Measurements from ENCODE around the gene NINJ2.

NINJ2 gene

GRCh38 chr12:678747-679712 lies 15.8 kb upstream of the NINJ2 start:
- in situ Hi-C loops (cut with HindIII; ENCODE audit: low pct_ligation_motif_present, low pct_unique_long_range_greater_than_20kb, low sequenced_read_pairs) = no loop called here
- DNase-seq = no peak

- in situ Hi-C loops (cut with HindIII; ENCODE audit: low pct_ligation_motif_present, low pct_unique_long_range_greater_than_20kb, low sequenced_read_pairs) = no loop called here
- DNase-seq = no peak
Measured at GRCh38 chr12:675562-675961, 12.3 kb upstream of the NINJ2 start.

GRCh38 chr12:674272-674781 lies 11.1 kb upstream of the NINJ2 start:
- no peak for DNase-seq
- in situ Hi-C loops (cut with HindIII; ENCODE audit: low pct_ligation_motif_present, low pct_unique_long_range_greater_than_20kb, low sequenced_read_pairs) = no loop called here

GRCh38 chr12:673849-674248 lies 10.6 kb upstream of the NINJ2 start:
- DNase-seq = no peak
- in situ Hi-C loops (cut with HindIII; ENCODE audit: low pct_ligation_motif_present, low pct_unique_long_range_greater_than_20kb, low sequenced_read_pairs) = no loop called here

DNA sequence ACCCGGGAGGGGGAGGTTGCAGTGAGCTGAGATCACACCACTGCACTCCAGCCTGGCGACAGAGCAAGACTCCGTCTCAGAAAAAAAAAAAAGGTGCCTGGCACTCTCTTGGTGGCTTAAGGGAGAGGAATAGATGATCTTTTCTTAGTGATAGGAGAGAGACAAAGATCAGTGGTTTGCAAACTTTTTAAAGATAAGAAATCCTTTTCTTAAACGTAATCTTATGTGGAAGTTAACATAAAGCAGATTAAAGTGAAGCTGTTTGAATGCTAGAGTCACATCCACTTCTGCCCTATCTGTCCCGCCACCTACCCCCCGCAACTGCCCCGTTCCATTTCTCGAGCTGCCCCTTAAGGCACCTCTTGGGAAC lies 6.3 kb upstream of the NINJ2 start:
- no peak for DNase-seq
- in situ Hi-C loops (cut with HindIII; ENCODE audit: low pct_ligation_motif_present, low pct_unique_long_range_greater_than_20kb, low sequenced_read_pairs) = no loop called here

- no peak for DNase-seq
- in situ Hi-C loops (cut with HindIII; ENCODE audit: low pct_ligation_motif_present, low pct_unique_long_range_greater_than_20kb, low sequenced_read_pairs) = no loop called here
Measured at GRCh38 chr12:668090-668481, 4.8 kb upstream of the NINJ2 start.

DNA sequence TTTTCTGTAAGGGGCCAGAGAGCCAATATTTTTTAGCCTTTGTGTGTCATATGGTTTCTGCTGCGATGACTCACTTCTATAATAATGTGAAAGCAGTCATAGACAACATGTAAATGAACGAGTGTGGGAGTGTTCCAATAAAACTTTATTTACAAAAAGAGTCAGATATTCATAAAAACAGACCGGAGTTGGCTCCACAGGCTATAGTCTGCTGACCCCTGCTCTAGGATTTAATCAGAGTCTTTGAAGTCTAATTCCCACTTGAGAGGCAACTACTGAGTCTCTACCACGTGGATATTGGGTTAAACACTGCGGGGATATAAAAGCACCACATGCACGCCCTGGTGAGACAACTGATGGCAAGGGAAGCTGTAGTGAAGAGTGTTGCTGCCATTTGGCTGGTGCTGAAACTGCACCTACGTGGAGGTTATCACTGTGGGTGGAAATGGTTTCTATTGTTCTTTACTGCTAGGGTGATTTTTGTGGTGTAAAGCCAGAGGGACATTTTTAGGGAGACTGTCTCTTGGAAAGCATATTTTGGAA lies 3.6 kb upstream of the NINJ2 start:
- in situ Hi-C loops (cut with HindIII; ENCODE audit: low pct_ligation_motif_present, low pct_unique_long_range_greater_than_20kb, low sequenced_read_pairs) = no loop called here
- no peak for DNase-seq

- in situ Hi-C loops (cut with HindIII; ENCODE audit: low pct_ligation_motif_present, low pct_unique_long_range_greater_than_20kb, low sequenced_read_pairs) = no loop called here
- DNase-seq = no peak
Measured at GRCh38 chr12:666066-666465, 2.8 kb upstream of the NINJ2 start.

DNA sequence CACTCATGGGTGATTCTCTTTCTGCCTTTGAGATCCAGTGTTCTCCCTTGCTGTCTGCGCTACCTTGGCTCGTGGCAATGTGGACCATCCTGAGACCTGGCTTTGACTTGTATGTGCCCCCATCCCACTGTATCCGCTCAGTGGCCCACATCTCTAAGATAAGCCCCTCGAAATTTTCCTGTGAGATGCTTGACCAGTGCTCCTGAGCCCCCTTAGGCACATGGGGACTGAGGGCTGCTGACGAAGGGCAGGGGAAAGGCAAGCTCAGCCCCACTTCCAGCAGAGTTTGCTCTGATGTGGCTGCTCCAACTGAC lies 1.5 kb upstream of the NINJ2 start:
- DNase-seq = no peak
- in situ Hi-C loops (cut with HindIII; ENCODE audit: low pct_ligation_motif_present, low pct_unique_long_range_greater_than_20kb, low sequenced_read_pairs) = no loop called here

DNA sequence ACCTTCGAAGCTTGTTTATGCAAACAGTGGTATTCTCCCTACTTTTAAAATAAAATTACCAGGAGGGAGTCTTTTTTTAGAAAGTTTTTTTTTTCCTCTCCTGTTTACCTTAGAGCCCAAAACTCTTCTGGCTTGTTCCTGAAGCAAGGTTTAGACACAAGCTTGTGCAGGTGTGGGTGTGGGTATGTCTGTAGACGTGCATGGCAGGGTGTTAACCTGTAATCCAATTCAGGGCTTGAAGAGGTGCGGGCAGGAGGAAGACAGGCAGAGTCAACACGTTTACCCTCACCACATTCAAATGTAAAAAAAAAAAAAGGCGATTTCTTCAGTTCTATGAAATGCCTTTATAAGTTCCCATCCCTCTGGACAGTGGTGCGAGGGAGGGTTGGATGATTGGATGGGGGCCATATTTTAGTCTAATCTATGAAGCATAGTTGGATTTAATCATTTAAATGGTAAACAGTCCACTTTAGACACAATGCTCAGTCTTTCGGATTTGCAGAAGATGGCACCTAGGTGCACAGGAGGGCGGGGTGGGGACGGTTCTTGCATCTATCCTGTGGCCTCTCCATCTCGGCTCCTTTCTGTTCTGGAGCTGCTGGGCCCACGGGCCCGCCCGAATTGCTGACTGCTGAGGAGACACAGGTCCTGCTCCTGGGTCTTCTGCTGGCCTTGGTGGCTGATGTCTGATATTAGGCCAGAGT lies 982 bp upstream of the NINJ2 start:
- DNase-seq = no peak
- in situ Hi-C loops (cut with HindIII; ENCODE audit: low pct_ligation_motif_present, low pct_unique_long_range_greater_than_20kb, low sequenced_read_pairs) = no loop called here

GRCh38 chr12:662566-663292 lies 516 bp downstream of the NINJ2 start:
- in situ Hi-C loops (cut with HindIII; ENCODE audit: low pct_ligation_motif_present, low pct_unique_long_range_greater_than_20kb, low sequenced_read_pairs) = no loop called here
- DNase-seq = no peak

- in situ Hi-C loops (cut with HindIII; ENCODE audit: low pct_ligation_motif_present, low pct_unique_long_range_greater_than_20kb, low sequenced_read_pairs) = no loop called here
- DNase-seq = no peak
Measured at GRCh38 chr12:661720-662486, 1.3 kb downstream of the NINJ2 start.

GRCh38 chr12:659090-659683 lies 4.1 kb downstream of the NINJ2 start:
- DNase-seq = no peak
- in situ Hi-C loops (cut with HindIII; ENCODE audit: low pct_ligation_motif_present, low pct_unique_long_range_greater_than_20kb, low sequenced_read_pairs) = no loop called here

DNA sequence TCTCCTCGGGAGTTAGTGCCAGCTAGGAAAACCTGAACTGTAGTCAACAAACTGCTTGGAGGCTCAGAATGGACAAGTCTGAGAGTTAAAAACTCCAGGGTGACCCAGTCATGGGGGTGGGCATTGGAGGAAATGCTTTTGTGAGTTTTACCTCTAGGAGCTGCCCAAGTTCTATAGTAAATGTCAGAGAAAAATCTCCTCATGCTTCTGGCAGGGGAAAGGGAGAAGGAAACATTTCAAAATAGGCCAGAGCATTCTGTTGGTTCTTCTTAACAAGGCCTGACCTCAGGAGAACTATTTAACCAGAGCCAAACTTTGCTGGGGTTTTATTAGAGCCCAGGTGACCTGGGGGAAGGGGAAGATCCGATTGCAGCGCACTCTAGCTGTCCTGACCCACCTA lies 12.3 kb downstream of the NINJ2 start:
- no peak for DNase-seq
- in situ Hi-C loops (cut with HindIII; ENCODE audit: low pct_ligation_motif_present, low pct_unique_long_range_greater_than_20kb, low sequenced_read_pairs) = no loop called here

- in situ Hi-C loops (cut with HindIII; ENCODE audit: low pct_ligation_motif_present, low pct_unique_long_range_greater_than_20kb, low sequenced_read_pairs) = no loop called here
- DNase-seq = no peak
Measured at GRCh38 chr12:647385-648085, 15.7 kb downstream of the NINJ2 start.

- DNase-seq = no peak
- in situ Hi-C loops (cut with HindIII; ENCODE audit: low pct_ligation_motif_present, low pct_unique_long_range_greater_than_20kb, low sequenced_read_pairs) = no loop called here
Measured at GRCh38 chr12:646442-647384, 16.5 kb downstream of the NINJ2 start.
